Activated naive CD4-positive, alpha-beta T cell (primary cell): ENCODE results near the gene APOC1.
"Not testable (repeated sequence)": the region's sequence is repeated elsewhere in the genome, so short reads cannot be mapped to it uniquely, and the experiment has no call there.

Experiments
- DNase-seq, 4 experiments: peaks; one replicate each; lab custom pipeline; 2025; lab: John Stamatoyannopoulos, UW

APOC1 gene

DNA sequence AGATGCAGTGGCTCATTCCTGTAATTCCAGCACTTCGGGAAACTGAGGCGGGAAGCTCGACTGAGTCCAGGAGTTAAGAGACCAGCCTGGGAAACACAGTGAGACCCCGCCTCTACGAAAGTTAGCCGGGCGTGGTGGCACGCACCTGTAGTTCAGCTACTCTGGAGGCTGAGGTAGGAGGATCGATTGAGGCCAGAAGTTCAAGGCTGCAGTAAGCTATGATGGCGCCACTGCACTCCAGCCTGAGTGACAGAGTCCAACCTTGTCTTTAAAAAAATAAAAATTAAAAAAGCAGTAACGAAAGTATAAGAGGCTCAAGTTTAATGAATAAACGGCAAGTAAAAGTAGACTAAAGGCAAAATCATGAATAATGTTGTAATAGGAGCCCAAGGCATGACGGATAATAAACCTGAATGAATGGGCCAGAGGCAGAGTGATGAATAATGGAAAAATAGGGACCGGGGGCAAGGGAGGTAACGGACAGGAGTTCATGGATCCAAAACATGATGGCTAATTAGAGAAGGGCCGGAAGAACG lies 24.5 kb upstream of the APOC1 start:
- no peak for DNase-seq

- DNase-seq, result peak in 3 of 4 experiments; percentile 99
Measured at GRCh38 chr19:44890366-44891015, 23.9 kb upstream of the APOC1 start.

DNA sequence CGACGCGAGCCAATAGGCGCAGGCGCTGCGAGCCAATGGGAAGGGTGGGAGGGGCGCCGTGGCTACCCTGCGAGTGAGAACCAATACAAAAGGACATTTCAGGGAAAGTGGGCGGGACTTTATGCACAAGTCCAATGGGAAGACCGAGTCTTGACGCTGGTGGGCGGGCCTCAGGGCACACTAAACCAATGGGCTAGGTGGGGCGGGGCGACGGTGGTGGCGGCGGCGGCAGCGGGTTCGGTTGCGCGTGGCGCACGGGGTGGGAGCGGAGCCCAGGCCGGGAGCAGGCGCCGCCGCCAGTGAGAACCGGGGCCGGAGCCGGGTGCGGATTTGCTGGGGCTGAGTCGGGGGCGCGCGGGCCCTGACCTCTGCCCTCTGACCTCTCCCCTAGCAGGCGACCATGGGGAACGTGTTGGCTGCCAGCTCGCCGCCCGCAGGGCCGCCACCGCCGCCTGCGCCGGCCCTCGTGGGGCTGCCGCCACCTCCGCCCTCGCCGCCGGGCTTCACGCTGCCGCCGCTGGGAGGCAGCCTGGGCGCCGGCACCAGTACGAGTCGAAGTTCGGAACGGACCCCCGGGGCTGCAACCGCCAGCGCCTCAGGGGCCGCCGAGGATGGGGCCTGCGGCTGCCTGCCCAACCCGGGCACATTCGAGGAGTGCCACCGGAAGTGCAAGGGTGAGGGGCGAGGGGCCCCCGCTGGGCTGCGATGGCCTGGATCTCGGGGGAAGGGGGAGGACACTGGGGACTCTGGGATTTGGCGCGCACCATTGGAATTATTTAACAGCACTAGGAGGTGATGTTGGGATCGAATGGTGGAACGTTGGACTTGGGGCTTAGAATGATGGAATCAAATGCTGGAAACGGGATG lies 23.2 kb upstream of the APOC1 start, which contains the start of gene TOMM40:
Gene TOMM40, plus strand, starts transcription at position 239 of the 867 bp plus-strand sequence. Its CDS starts 162 bp downstream, at position 401.
- DNase-seq, result peak in 1 of 4 experiments; percentile 100

DNA sequence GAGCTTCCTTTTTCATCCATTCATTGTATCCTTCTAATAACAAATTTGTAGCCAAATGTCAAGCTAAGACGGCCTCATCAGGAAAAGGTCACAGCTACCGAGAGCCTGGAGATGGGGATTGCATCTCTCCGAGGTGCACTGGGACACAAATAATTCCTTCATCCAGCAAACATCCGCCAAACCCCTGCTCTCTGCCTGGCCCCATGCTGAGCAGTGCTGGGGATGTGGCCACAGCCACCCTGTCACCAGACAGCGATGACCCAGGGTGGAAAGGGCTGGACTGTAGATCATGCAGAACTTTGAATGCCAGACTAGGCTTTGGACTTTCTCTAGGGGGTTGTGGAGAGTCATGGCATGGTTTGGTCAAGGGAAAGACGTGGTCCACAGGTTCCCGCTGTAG lies 21.5 kb upstream of the APOC1 start:
- no peak for DNase-seq

- no peak for DNase-seq
Measured at GRCh38 chr19:44893332-44894051, 20.9 kb upstream of the APOC1 start.

GRCh38 chr19:44894052-44894400 lies 20.4 kb upstream of the APOC1 start:
- DNase-seq, result no peak

GRCh38 chr19:44894946-44895345 lies 19.5 kb upstream of the APOC1 start:
- no peak for DNase-seq

GRCh38 chr19:44897835-44898234 lies 16.6 kb upstream of the APOC1 start:
- DNase-seq, result no peak

GRCh38 chr19:44900328-44901244 lies 13.8 kb upstream of the APOC1 start:
- DNase-seq, result no peak

DNA sequence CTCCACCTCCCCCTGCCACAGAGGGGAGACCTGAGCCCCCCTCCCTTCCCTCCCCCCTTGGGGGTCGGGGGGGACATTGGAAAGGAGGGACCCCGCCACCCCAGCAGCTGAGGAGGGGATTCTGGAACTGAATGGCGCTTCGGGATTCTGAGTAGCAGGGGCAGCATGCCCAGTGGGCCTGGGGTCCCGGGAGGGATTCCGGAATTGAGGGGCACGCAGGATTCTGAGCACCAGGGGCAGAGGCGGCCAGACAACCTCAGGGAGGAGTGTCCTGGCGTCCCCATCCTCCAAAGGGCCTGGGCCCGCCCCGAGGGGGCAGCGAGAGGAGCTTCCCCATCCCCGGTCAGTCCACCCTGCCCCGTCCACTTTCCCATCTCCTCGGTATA lies 11.2 kb upstream of the APOC1 start:
- no peak for DNase-seq

- peak; percentile 52 to 76 (median 70) for DNase-seq
Measured at GRCh38 chr19:44903602-44904425, 10.6 kb upstream of the APOC1 start.

GRCh38 chr19:44904426-44904994 lies 9.9 kb upstream of the APOC1 start:
- DNase-seq, result no peak

DNA sequence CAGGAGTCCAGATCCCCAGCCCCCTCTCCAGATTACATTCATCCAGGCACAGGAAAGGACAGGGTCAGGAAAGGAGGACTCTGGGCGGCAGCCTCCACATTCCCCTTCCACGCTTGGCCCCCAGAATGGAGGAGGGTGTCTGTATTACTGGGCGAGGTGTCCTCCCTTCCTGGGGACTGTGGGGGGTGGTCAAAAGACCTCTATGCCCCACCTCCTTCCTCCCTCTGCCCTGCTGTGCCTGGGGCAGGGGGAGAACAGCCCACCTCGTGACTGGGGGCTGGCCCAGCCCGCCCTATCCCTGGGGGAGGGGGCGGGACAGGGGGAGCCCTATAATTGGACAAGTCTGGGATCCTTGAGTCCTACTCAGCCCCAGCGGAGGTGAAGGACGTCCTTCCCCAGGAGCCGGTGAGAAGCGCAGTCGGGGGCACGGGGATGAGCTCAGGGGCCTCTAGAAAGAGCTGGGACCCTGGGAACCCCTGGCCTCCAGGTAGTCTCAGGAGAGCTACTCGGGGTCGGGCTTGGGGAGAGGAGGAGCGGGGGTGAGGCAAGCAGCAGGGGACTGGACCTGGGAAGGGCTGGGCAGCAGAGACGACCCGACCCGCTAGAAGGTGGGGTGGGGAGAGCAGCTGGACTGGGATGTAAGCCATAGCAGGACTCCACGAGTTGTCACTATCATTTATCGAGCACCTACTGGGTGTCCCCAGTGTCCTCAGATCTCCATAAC lies 8.8 kb upstream of the APOC1 start, which contains the start of gene APOE:
Gene APOE, plus strand, starts transcription at position 360 of the 724 bp plus-strand sequence. CDS start 829 bp downstream, outside the sequence.
- DNase-seq, result no peak

GRCh38 chr19:44907613-44908012 lies 6.8 kb upstream of the APOC1 start:
- no peak for DNase-seq

DNA sequence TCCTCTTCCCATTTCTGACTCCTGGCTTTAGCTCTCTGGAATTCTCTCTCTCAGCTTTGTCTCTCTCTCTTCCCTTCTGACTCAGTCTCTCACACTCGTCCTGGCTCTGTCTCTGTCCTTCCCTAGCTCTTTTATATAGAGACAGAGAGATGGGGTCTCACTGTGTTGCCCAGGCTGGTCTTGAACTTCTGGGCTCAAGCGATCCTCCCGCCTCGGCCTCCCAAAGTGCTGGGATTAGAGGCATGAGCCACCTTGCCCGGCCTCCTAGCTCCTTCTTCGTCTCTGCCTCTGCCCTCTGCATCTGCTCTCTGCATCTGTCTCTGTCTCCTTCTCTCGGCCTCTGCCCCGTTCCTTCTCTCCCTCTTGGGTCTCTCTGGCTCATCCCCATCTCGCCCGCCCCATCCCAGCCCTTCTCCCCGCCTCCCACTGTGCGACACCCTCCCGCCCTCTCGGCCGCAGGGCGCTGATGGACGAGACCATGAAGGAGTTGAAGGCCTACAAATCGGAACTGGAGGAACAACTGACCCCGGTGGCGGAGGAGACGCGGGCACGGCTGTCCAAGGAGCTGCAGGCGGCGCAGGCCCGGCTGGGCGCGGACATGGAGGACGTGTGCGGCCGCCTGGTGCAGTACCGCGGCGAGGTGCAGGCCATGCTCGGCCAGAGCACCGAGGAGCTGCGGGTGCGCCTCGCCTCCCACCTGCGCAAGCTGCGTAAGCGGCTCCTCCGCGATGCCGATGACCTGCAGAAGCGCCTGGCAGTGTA lies 6.2 kb upstream of the APOC1 start:
- DNase-seq, result no peak

- no peak for DNase-seq
Measured at GRCh38 chr19:44908836-44909261, 5.6 kb upstream of the APOC1 start.

DNA sequence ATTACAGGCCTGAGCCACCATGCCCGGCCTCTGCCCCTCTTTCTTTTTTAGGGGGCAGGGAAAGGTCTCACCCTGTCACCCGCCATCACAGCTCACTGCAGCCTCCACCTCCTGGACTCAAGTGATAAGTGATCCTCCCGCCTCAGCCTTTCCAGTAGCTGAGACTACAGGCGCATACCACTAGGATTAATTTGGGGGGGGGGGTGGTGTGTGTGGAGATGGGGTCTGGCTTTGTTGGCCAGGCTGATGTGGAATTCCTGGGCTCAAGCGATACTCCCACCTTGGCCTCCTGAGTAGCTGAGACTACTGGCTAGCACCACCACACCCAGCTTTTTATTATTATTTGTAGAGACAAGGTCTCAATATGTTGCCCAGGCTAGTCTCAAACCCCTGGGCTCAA lies 4.6 kb upstream of the APOC1 start:
- no peak for DNase-seq

DNA sequence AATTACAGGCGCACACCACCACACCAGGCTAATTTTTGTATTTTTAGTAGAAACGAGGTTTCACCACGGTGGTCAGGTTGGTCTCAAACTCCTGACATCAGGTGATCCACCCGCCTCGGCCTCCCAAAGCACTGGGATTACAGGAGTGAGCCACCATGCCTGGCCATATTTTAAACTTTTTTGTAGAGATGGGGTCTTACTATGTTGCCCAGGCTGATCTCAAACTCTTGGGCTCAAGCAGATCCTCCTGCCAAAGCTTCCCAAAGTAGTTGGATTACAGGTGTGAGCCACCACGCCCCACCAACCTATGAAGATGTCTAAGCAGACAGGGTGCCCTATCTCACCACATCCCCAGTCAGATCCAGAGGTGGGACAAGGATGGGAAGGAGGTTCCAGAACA lies 2.5 kb upstream of the APOC1 start:
- DNase-seq, result not testable (repeated sequence)
